HG03108 (cell line): ENCODE data around the gene KDM4B.
"Not testable (repeated sequence)": the region's sequence is repeated elsewhere in the genome, so short reads cannot be mapped to it uniquely, and the experiment has no call there.

ENCODE experiments used
- ATAC-seq: cut with Tn5 transposase; IDR thresholded peaks from one replicate; pipeline ENCODE4 v1.9.1; 2021; ENCODE audit warnings: moderate library complexity; ENCODE audit not compliant: unreplicated experiment

The KDM4B gene

DNA sequence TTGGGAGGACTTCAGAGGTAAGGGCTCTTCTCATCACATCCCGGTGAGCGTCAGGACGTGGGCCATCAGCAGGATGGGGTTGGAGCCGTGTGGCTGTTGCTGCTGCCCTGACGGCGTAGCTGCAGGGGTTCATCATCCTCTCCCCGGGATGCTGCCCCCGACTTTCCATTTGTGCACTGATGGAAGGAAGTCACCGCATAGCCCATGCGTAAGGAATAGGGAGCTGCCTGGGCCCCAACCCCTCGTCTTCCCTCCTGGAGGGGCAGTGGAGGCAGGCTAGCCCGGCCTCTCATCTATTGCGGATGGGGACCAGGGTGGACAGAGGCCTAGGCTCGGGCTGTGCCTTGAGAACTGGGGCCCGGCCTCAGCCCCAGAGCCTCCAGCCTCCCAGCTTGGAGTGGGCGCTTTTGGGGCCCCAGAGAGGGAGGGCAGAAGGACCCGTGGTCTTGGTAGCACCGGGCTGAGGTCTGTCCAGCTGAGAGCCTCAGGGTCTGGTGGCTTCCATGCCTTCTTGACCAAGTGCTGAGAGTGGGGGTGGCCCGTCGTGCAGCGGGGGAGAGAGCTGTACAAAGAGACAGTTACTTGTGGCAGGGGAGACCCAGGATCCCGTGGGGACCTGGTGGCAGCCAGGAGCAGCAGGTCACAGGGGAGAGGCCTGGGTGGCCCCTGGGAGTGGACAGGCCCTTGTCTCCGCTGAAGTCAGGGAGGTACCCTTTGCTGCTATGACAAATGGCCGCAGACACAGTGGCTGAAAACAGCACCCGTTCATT, 44.0 kb downstream of the KDM4B start:
- ATAC-seq: no peak

DNA sequence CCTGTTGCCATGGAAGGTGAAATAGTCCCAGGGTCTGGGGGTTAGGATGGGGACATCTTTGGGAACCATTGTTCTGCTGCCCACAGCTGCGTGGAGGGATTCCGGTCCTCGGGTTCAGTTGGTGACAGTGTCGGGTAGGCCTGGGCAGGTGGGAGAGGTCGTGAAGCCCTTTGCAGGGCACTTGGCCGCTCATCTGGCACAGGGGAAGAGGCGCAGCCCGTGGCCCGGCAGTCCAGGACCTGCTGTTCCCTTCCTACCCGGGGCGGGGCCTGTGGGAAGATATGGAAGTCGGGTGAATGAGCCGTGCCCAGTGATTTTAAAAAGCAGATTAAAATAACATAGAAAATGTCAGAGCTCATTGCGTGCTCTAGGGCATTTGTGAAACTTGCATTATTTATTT, 44.8 kb downstream of the KDM4B start:
- ATAC-seq: no peak

DNA sequence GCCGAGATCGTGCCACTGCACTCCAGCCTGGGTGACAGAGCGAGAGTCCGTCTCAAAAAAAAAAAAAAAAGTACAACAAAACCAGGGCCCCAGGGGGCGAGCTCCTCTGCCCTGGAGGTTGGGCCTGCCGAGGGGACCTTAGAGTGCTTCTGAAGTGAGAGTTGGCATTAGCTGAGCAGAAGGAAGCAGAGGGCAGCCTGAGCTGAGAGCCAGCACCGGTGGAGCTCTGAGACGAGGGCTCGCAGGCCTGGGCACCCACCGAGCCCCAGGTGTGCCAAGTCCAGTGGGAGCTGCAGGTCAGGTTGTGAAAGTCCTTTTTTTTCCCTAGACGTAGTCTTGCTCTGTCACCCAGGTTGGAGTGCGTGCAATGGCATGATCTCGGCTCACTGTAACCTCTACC, 46.0 kb downstream of the KDM4B start:
- no peak for ATAC-seq

DNA sequence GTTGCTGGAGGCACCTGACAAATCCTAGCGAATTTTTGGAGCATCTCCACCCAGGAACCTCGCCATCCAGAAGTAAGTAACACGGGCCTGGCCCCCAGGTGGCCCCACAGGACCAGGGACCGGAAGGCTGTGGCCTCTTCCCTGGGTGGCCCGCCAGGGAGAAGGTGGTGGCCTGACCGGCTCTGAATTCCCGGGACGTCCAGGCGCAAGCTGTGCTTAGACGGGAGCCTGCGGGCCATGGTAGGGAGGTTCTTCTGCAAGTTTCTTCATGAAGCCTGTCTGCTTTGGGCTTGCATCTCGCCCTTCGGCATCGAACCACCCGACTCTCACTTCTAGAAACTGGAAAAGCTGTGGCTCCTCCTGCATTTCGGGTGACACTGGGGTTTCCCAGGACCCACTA, 47.4 kb downstream of the KDM4B start:
- no peak for ATAC-seq

DNA sequence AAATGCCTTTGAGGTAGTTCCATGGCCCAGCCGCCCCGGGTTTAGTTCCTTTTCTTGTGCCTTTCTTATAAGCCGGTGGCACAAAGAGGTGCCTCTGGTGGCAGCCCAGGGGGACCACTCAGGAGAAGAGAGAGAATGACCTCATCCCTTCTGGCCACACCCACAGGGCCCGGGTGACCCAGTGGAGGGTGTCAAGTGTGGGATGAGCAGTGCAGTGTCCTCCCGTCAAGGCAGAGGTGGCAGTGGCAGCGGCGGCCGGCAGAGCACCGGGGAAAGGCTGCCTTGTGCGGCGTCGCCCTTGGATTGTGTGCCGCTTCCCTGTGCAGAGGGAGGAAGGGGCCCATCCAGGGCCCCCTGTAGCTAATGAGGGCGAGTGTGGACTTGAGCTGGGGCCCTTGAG, 47.9 kb downstream of the KDM4B start:
- no peak for ATAC-seq

DNA sequence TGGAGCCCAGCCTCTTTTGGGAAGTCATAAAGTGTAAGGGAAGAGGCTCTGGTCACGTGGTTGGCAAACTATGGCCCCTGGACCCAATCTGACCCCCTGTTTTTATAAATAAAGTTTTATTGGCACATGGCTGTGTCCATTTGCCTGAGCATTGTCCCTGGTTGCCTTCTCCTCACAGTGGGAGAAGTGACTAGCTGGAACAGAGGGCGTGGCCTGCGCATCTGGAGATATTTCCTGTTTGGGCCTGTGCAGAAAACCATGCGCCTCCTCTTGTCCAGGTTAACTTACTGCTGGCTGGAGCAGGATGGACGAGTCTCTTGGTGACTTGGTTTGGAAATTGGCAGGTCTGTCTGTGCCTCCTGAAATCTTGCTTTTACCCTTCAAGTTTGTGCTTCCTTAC, 48.3 kb downstream of the KDM4B start:
- ATAC-seq: no peak

DNA sequence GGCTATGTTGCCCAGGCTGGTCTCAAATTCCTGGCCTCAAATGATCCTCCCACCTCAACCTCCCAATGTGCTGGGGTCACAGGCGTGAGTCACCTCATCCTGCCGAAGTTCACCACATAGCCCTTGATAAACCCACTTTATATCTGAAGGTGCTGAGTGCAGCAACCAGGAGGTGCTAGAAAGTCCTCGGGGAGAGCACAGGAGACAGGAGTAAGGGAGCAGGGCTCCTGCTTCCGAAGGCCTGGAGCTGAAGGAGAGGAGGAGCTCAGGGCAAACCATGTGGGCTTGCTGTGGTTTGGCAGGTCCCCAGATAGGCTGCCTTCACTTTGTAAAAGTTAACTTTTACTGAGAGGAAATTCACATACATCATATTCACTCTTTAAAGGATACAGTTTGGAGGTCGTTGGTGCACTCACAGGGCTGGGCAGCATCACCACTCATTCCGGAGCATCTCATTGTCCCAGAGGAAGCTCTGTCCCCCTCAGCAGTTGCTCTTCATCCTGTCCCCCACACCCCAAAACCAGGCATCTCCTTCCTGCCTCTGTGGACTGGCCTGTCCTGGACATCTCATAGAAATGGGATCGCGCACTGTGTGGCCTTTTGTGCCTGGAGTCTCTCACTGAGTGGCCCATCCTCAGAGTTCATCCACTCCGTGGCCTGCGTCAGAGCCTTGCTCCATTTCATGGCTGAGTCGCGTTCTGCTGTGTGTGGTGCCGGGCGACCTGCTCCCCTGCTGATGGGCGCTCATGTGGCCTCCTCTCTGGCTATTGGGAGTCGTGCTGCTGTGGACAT, 49.5 kb downstream of the KDM4B start:
- no peak for ATAC-seq

DNA sequence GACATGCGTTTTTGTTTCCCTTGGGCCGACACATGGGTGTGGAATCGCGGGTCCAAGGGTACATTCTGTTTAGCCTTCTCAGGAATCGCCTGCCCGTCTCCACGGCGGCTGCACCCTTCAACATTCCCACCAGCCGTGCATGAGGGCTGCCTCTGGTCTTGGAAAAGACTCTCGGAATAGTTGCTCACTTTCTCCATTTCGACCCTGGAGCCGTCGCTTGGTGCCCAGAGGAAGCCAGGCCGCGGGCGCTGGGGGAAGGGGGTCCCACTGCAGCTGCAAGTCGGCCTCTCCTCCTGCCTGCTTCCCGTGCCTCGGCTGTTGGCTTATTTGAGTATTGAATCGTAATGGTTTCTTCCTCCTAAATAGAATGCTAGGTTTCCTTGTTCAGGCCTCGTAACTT, 51.5 kb downstream of the KDM4B start:
- no peak for ATAC-seq

DNA sequence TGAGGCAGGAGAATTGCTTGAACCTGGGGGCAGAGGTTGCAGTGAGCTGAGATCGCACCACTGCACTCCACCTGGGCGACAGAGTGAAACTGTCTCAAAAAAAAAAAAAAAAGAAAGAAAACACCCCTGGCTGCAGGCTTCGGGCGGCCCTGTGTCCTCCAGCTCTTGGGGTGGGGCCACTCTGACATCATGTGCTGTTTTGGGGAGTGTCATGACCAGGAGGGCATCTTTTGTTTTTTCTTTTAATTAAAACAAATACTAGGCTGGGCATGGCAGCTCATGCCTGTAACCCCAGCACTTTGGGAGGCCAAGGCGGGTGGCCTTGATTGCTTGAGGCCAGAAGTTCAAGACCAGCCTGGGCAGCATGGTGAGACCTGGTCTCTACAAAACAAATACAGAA, 52.1 kb downstream of the KDM4B start:
- ATAC-seq: no peak

DNA sequence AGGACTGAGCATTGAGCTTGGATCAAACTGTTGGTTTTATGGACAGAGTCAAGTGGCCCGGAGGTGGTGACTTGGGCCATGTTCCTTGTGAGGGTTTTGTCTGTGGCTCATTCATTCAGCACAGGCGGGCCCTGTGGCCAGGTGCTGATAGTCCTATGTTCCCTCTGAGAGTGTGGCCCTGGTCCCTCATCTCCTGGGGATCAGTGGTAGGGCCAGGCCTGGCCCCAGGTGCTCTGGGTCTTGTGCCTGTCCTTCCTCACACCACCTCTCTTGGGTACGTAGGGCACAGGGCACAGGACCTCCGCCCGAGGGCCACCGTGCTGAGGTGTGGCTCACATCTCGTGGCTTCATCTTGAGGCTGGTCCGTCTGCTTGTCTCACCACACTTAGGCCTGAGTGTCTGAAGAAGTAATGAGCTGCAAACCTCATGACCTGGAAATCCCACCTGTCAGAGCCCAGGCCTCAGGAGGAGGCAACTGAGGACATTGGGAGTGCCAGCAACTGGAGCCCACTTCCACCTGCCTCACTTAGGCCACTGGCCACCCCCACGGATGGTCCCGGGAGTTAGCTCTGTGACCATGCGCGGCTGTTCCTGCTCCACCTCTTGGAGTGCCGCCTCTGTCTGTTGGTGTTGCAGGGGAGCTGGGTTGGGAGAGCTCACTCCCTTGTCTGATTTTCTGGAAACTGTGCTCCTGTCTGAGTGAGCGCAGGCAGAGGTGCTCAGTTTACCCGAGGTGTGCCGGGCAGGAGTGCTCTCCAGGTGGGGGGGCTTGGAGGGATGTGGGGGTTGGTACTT, 53.4 kb downstream of the KDM4B start:
- no peak for ATAC-seq

DNA sequence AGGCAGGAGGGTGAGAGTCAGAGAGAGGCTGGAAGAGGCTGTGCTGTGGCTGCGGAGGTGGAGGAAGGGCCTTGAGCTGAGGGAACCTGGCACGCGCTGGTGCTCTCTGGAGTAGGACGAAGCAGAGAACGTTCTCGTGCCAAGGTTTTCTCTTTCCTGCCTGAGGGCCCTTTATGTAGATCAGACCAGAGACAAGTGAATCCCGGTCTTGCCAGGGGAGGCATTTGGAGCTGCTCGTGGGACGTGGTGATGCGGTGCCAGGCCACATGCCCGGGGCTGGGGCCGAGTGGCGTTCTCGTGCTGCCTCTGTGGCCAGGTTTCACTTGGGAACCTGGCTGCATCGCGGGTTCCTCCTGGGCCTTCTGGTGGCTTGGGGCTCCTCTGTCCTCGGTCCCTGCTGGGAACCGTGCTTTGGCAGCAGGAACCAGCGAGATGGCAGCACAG, 54.2 kb downstream of the KDM4B start:
- no peak for ATAC-seq

DNA sequence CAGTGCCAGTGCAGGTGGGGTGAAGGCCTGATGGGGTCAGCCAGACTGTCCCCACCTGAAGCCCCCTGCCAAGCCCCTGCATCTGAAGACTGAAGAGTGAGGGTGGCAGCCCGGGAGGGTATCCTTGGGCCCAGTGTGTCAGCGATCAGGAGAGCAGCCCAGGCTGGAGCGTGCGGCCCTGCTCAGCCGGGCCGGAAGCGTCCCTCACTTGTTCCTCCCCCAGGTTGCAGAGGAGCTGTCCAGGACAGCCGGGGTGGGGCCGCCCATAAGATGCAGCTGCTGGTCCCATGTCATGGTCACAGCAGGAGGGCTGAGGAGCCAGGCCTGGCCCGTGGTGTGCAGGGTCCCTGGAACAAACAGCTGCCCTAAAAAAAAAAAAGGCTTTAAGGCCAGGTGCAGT, 55.4 kb downstream of the KDM4B start:
- no peak for ATAC-seq

DNA sequence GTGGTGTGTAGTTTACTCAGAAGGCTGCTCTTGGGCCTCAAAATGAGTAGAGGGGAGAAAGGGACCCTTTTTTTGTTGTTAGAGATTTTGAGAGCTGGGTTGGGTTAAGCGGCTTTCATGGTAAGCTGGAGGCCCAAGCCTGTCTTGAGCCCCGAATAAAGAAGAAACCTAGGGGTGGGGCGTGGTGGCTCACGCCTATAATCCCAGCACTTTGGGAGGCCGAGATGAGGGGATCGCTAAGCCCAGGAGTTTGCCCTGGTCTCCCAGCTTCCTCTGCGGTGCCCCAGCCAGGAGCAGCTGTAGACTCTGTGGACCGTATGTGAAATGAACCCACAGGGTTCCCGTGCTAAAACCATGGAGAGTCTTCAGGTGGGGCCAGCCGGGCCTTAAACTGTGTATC, 56.1 kb downstream of the KDM4B start:
- ATAC-seq: no peak

DNA sequence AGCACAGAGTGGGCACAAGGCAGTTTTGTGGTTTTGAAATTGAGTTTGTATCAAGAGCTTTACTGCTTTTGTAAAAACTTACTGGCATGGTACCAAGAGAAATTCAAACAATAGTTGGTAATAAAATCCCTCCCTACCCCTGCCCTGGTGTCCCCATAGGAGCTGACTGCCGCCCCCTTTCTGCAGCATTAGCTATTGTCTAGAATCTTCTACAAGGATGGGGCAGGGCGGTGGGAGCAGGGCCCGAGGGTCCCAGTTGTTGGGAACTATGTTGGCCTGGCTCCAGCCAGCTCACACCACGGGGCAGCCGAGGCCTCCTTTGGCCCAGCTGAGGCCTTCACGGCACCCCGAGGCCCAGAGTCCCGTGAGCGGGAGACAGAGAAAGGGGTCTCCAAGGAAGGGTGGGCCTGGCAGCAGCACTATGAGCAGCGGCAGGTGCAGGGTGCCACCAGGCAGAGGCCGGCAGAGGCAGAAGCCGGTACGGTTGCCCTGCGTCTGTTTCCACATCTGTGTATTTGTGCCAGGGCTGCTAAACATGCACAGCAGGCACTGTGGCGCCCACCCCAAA, 57.9 kb downstream of the KDM4B start:
- ATAC-seq: no peak

DNA sequence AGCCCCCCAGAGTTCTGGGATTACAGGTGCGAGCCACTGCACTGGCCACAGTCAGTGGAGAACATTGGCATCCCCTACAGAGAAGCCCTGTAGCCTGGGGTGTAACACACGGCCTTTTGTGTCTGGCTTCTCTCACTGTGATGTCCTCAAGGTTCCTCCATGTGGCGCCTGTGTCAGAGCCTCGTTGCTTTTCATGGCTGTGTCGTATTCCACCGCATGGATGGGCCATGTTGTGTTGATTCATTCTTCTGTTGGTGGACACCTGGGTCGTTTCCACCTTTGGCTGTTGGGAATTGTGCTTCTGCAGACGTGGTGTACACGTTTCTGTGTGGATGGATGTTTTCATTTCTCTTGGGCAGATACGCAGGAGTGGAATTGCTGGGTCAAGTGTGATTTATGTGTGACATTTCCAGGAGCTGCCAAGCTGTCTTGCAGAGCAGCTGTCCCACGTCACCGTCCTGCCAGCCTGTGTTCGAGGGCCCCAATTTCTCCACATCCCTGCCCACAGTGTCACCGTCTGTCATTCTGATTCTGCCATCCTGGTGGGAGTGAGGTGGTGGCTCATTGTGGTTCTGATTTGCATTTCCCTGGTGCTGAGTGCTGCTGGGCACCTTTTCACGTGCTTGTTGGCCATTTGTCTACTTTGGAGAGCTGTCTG, 59.4 kb downstream of the KDM4B start:
- no peak for ATAC-seq

DNA sequence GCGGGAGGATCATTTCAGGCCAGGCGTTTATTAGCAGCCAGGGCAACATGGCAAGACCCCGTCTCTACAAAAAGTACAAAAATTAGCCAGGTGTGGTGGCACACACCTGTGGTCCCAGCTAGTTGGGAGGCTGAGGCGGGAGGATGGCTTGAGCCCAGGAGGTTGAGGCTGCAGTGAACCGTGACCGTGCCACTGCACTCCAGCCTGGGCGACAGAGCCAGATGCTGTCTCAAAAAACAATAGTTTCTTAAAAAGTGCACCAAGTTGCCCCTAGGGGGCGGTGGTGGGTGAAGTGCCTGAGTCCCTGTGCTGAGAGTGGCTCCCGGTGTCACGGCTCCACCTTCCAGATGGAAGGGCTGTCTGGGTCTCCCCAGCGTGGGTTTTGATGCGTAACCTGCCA, 60.7 kb downstream of the KDM4B start:
- not testable (repeated sequence) for ATAC-seq

DNA sequence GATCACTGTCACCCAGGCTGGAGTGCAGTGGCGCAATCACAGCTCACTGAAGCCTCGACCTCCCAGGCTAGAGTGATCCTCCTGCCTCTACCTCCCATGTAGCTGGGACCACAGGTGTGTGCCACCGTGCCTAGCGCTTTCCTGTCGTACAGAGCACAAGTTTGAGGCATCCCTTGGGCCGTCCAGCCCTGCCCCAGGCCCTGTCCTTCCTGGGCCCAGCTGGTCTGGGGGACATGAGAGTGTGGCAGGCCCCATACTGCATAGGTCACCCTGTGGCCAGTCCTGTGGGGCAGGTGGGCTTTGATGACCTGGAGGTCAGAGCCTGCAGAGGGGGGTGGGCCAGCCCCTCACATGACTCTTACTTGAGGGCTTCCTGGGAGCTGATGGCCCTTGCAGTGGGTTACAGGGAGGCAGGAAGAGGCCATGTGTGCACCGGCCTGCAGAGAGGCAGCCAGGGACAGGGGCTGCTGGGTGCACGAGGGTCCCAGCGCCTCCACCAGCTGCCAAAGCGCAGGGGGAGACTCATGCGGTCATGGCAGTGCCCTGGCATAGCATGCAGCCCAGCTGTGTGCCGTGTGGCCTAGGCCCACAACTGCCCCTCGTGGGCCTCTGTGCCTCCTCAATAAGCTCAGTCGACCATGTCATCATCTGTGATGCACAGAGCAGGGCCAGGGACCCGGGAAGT, 61.4 kb downstream of the KDM4B start:
- ATAC-seq: no peak

DNA sequence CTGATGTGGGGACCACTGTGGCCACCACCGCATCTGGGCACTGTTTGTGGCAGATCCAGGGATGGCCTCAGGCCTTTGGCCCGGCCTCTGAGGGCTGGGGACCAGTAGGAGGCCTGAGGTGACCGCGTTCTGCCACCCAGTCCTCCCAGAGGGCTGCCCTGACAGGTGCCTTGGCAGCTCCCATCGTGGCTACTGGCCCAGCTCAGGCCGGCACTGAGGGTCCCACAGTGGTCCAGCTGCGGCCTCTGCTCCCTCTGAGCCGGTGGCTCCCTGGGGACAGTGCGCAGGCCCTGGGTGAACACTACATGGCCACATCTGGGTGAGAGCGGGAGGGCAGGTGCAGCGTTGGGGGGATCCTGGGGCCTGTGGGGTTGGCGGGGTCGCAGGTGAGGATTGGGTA, 61.9 kb downstream of the KDM4B start:
- ATAC-seq: no peak

DNA sequence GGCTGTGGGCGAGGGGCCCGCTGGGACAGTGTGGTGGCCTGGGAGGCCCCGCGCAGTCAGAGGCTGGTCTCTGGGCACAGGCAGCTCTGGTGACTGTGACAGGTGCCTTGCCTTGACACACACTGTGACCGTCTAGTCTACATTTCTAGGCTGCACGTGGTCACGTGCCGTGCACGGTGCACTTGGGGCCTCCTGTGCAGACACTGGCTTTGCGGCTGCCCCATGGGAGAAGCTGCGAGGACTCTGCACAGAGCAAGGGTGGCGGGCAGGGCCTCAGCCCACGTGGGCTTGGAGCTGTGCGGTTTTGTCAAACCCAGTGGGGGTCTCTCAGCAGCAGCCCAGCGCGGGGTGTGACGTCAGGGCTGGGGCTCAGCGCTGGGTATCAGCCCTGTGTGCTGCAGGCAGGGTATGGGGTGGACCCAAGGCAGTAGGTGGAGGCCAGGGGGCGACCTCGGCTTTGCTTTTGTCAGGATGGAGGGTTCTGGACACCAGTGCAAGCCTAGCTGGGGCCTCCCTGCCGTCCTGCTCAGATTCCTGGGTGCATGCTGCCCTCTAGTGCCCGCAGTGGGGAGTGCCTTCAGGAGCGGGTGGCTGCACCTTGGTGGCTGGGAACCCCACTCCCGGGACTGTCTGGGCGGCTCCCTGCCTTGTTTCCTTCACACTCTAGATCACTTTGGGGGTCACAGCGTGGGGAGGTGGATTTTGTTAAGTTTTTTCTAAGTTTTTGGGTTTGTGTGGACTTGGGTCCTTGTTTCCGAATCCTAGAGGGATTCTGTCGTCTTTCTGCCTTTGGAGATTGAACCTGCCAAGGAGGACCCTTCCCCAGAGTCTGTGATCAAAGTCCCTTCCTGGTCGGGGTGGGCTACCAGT, 62.6 kb downstream of the KDM4B start:
- no peak for ATAC-seq
